IMR-90 (cell line): ENCODE measurements around the gene PDXDC1. TPM values are rescaled to one million over a fixed set of nuclear protein-coding genes. Genes with fewer than 3 reads are reported as not detected.

ENCODE experiments used
- ATAC-seq: fragments of 200-7000 bp; cut with Tn5 transposase; 2 replicates; pipeline ENCODE4 v1.9.1; 2020; ENCODE audit warnings: low read depth, mild to moderate bottlenecking, moderate library complexity
- BruUV-seq: library from RNA; stranded (reverse); fragments of 400-500 nt; replicated peaks from 2 replicates; lab custom pipeline; 2021; lab: Mats Ljungman, UMichigan
- CTCF ChIA-PET: fragments of 300-600 bp; formaldehyde crosslinking; extraction: SDS; loops from one replicate; lab custom pipeline; 2021; ENCODE audit warnings: antibody characterized with exemption; lab: Yijun Ruan, JAX
- POLR2A ChIA-PET: fragments of 300-600 bp; sonication (Branson Sonifier 250); formaldehyde crosslinking; loops from one replicate; lab custom pipeline; 2022; ENCODE audit warnings: antibody characterized with exemption; ENCODE audit not compliant: unreplicated experiment; lab: Charles Lee
- DNase-seq: peaks from one replicate; pipeline ENCODE4 v3.0.0; 2013
- H2AFZ ChIP-seq: replicated peaks from 2 replicates; pipeline ENCODE3; 2013; ENCODE audit warnings: low read length, mild to moderate bottlenecking; ENCODE audit not compliant: poor library complexity
- H2AK5ac ChIP-seq: 2 replicates; pipeline ENCODE4 v1.6.1; 2013; ENCODE audit warnings: low read depth, low read length, inconsistent platforms
- H2AK9ac ChIP-seq: replicated peaks from 2 replicates; pipeline ENCODE3; 2013; ENCODE audit warnings: mild to moderate bottlenecking, low read depth, low read length, moderate library complexity; ENCODE audit not compliant: poor library complexity
- H2BK120ac ChIP-seq: 2 replicates; pipeline ENCODE4 v1.6.1; 2013; ENCODE audit warnings: low read depth, low read length, inconsistent platforms
- H2BK15ac ChIP-seq: 3 replicates; pipeline ENCODE4 v1.6.1; 2013; ENCODE audit warnings: low read depth, low read length, inconsistent platforms
- H2BK20ac ChIP-seq: 2 replicates; pipeline ENCODE4 v1.6.1; 2013; ENCODE audit warnings: low read depth, mild to moderate bottlenecking, inconsistent platforms, low read length, moderate library complexity
- H2BK5ac ChIP-seq: 2 replicates; pipeline ENCODE4 v1.6.1; 2013; ENCODE audit warnings: mild to moderate bottlenecking, low read depth, low read length, inconsistent platforms; ENCODE audit not compliant: poor library complexity, severe bottlenecking
- H3K14ac ChIP-seq: replicated peaks from 2 replicates; pipeline ENCODE4 v1.6.1; 2013; ENCODE audit warnings: low read depth, low read length, inconsistent platforms
- H3K18ac ChIP-seq: 2 replicates; pipeline ENCODE4 v1.6.1; 2013; ENCODE audit warnings: low read depth, low read length, control low read depth
- H3K23ac ChIP-seq: 2 replicates; pipeline ENCODE4 v1.6.1; 2013; ENCODE audit warnings: low read depth, low read length, inconsistent platforms
- H3K27ac ChIP-seq: 2 replicates; pipeline ENCODE4 v1.5.1; 2013; ENCODE audit warnings: mild to moderate bottlenecking, control low read depth, low read length; ENCODE audit not compliant: insufficient read depth
- H3K27me3 ChIP-seq: 2 replicates; pipeline ENCODE4 v1.6.1; 2013; ENCODE audit warnings: low read length; ENCODE audit not compliant: control insufficient read depth, insufficient read depth
- H3K36me3 ChIP-seq: 2 replicates; pipeline ENCODE4 v1.6.1; 2013; ENCODE audit warnings: low read length, mixed read lengths; ENCODE audit not compliant: control insufficient read depth, insufficient read depth
- H3K4ac ChIP-seq: 2 replicates; pipeline ENCODE4 v1.6.1; 2013; ENCODE audit warnings: low read depth, low read length, inconsistent platforms
- H3K4me1 ChIP-seq: 2 replicates; pipeline ENCODE4 v1.6.1; 2013; ENCODE audit warnings: low read length, mixed read lengths; ENCODE audit not compliant: control insufficient read depth, insufficient read depth
- H3K4me2 ChIP-seq: 2 replicates; pipeline ENCODE4 v1.6.1; 2013; ENCODE audit warnings: low read depth, mild to moderate bottlenecking, control low read depth, low read length, moderate library complexity
- H3K4me3 ChIP-seq: 2 replicates; pipeline ENCODE4 v1.5.1; 2013; ENCODE audit warnings: low read depth, mild to moderate bottlenecking, control low read depth, low read length, moderate library complexity; ENCODE audit not compliant: insufficient read depth
- H3K56ac ChIP-seq: 2 replicates; pipeline ENCODE4 v1.6.1; 2013; ENCODE audit warnings: low read length, inconsistent platforms; ENCODE audit not compliant: insufficient read depth; ENCODE audit errors: extremely low read depth
- H3K79me1 ChIP-seq, 2 experiments: 2 replicates each; pipeline ENCODE4 v1.6.1; 2013; ENCODE audit warnings: low read length in 2 of 2, inconsistent platforms in 1 of 2, low read depth in 1 of 2
- H3K9ac ChIP-seq: 2 replicates; pipeline ENCODE4 v1.6.1; 2013; ENCODE audit warnings: low read depth, low read length, control low read depth
- H3K9me1 ChIP-seq: 2 replicates; pipeline ENCODE4 v1.6.1; 2013; ENCODE audit warnings: low read length, inconsistent platforms; ENCODE audit not compliant: insufficient read depth
- H3K9me3 ChIP-seq: 2 replicates; pipeline ENCODE4 v1.6.1; 2013; ENCODE audit warnings: low read length; ENCODE audit not compliant: control insufficient read depth, insufficient read depth
- H4K20me1 ChIP-seq: 2 replicates; pipeline ENCODE4 v1.6.1; 2013; ENCODE audit warnings: low read length, inconsistent platforms; ENCODE audit not compliant: insufficient read depth
- H4K5ac ChIP-seq: 2 replicates; pipeline ENCODE4 v1.6.1; 2013; ENCODE audit warnings: mild to moderate bottlenecking, low read depth, low read length, control low read depth
- H4K8ac ChIP-seq, 2 experiments: 2 replicates each; pipeline ENCODE4 v1.6.1; 2013; ENCODE audit warnings: low read depth in 2 of 2, low read length in 2 of 2, control low read depth in 1 of 2, inconsistent platforms in 1 of 2
- H4K91ac ChIP-seq: 2 replicates; pipeline ENCODE4 v1.6.1; 2013; ENCODE audit warnings: low read depth, low read length, inconsistent platforms; ENCODE audit not compliant: insufficient read depth
- BHLHE40 ChIP-seq: fragments of 150-350 bp; IDR thresholded peaks from 2 replicates; pipeline ENCODE4 v1.6.1; 2016; ENCODE audit warnings: mild to moderate bottlenecking, low read depth, low read length
- CEBPB ChIP-seq: IDR thresholded peaks from 2 replicates; pipeline ENCODE4 v1.6.1; 2012; ENCODE audit warnings: low read depth, low read length, improper control_type of control experiment
- CHD1 ChIP-seq: IDR thresholded peaks from 2 replicates; pipeline ENCODE4 v1.6.1; 2012; ENCODE audit warnings: low read depth, low read length, improper control_type of control experiment
- FOS ChIP-seq: fragments of 150-350 bp; IDR thresholded peaks from 2 replicates; pipeline ENCODE4 v1.6.1; 2016; ENCODE audit warnings: low read depth, low read length
- MAFK ChIP-seq: IDR thresholded peaks from 2 replicates; pipeline ENCODE4 v1.6.1; 2012; ENCODE audit warnings: low read depth, low read length, improper control_type of control experiment
- MAZ ChIP-seq: IDR thresholded peaks from 2 replicates; pipeline ENCODE4 v1.6.1; 2012; ENCODE audit warnings: low read depth, mild to moderate bottlenecking, low read length, improper control_type of control experiment, moderate library complexity, borderline replicate concordance
- MXI1 ChIP-seq: IDR thresholded peaks from 2 replicates; pipeline ENCODE4 v1.6.1; 2012; ENCODE audit warnings: low read depth, mild to moderate bottlenecking, low read length, moderate library complexity, borderline replicate concordance
- NFE2L2 ChIP-seq: fragments of 150-350 bp; IDR thresholded peaks from 2 replicates; pipeline ENCODE4 v1.6.1; 2016; ENCODE audit warnings: low read depth, mild to moderate bottlenecking, low read length
- POLR2A ChIP-seq: IDR thresholded peaks from 2 replicates; pipeline ENCODE4 v1.6.1; 2012; ENCODE audit warnings: mild to moderate bottlenecking, low read depth, low read length
- RAD21 ChIP-seq: IDR thresholded peaks from 2 replicates; pipeline ENCODE4 v1.6.1; 2012; ENCODE audit warnings: low read length, improper control_type of control experiment
- RCOR1 ChIP-seq: IDR thresholded peaks from 2 replicates; pipeline ENCODE4 v1.6.1; 2012; ENCODE audit warnings: mild to moderate bottlenecking, low read length, improper control_type of control experiment; ENCODE audit not compliant: insufficient replicate concordance
- RFX5 ChIP-seq: IDR thresholded peaks from 2 replicates; pipeline ENCODE4 v1.8.0; 2012; ENCODE audit warnings: low read depth, mild to moderate bottlenecking, low read length, moderate library complexity
- SMC3 ChIP-seq: fragments of 150-350 bp; IDR thresholded peaks from 2 replicates; pipeline ENCODE4 v1.6.1; 2016; ENCODE audit warnings: low read depth, mild to moderate bottlenecking, antibody characterized with exemption, low read length, moderate library complexity
- WGBS, 2 experiments: methylation state at CpG; one replicate each; pipeline versions ENCODE4 v1.1.5 to v1.1.7; 2013; ENCODE audit warnings: missing lambda C conversion rate in 2 of 2; ENCODE audit not compliant: insufficient read length in 1 of 2; ENCODE audit errors: extremely low coverage in 2 of 2; 5-methylcytosine and 5-hydroxymethylcytosine counted together
- dilution Hi-C: fragments of 300-500 bp; cut with HindIII; formaldehyde crosslinking; loops from one replicate; pipeline ENCODE4 v1.14.3; 2018; ENCODE audit warnings: low sequenced_read_pairs; ENCODE audit not compliant: unreplicated experiment
- in situ Hi-C: fragments of 300-500 bp; cut with MboI; formaldehyde crosslinking; loops from 3 replicates; pipeline ENCODE4 v1.14.3; 2019; ENCODE audit warnings: low sequenced_read_pairs, inconsistent platforms, mixed read lengths
- intact Hi-C: fragments of 100-400 bp; cut with micrococcal nuclease; formaldehyde crosslinking; loops from 2 replicates; pipeline ENCODE4 v1.10.0; 2022
- polyA plus RNA-seq, 3 experiments: library from polyadenylated mRNA; depleted of rRNA; stranded (reverse); fragments of >200 nt; gene quantifications; 2 replicates each; pipeline ENCODE4 v1.2.3, GENCODE V29; 2012; ENCODE audit warnings: low replicate concordance in 1 of 3
- total RNA-seq: library from RNA; depleted of rRNA; stranded (reverse); fragments of >200 nt; gene quantifications from 2 replicates; pipeline ENCODE4 v1.2.3, GENCODE V29; 2012
- TF ChIP-seq, protein P1 (sequence below): conservative IDR thresholded peaks from 2 replicates; pipeline ENCODE4 v1.5.1; 2012; ENCODE audit warnings: mild to moderate bottlenecking, low read depth, low read length, improper control_type of control experiment
- TF ChIP-seq, protein P2 (sequence below): fragments of 150-350 bp; IDR thresholded peaks from 2 replicates; pipeline ENCODE4 v1.6.1; 2017; ENCODE audit warnings: mild to moderate bottlenecking, antibody characterized with exemption, low read length, low read depth
- TF ChIP-seq, protein P3 (sequence below): fragments of 150-350 bp; IDR thresholded peaks from 2 replicates; pipeline ENCODE4 v1.6.1; 2016; ENCODE audit warnings: low read depth, mild to moderate bottlenecking, low read length, moderate library complexity, borderline replicate concordance

The PDXDC1 gene
- total and polyA plus RNA-seq, 2 of the 4 experiments (the other 2 are of a cell fraction): 68.7 to 117 TPM

DNA sequence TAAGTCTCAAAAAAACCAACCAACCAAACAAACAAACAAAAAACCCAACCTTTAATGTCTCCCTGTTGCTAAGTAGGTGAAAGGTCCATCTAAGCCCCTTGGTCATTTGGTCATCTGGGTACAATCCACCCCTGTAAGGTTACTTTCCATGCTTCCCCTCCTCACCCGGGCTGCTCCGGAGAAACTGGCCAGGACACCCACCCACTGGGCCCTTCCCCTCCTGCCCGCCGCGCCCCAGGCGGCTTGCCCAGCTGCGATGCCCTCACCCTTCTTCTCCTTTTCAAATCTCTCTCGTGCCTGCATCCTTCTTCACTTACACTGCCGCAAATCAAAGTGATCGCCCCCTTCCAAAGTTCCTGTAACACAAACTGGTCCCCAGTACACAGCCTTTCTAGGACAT, 79.1 kb downstream of the PDXDC1 start:
- no peak overlapping the region for H2BK15ac ChIP-seq
- H3K79me1 ChIP-seq: peaks cover 22 to 56% of the 10 kb centered on the region in 2 experiments
- no peak overlapping the region for H4K91ac ChIP-seq
- no peak overlapping the region for H3K56ac ChIP-seq
- DNase-seq (no peak), ATAC-seq (no peak)
- no peak overlapping the region for H2BK5ac ChIP-seq
- H3K4me3 ChIP-seq: no peak overlapping the region
- peaks cover 5% of the 10 kb centered on the region for H3K9me1 ChIP-seq
- no peaks in the 10 kb centered on the region for H3K27me3 ChIP-seq
- POLR2A ChIA-PET: no interaction called here
- intact Hi-C loops: no loop called here
- dilution Hi-C loops: no loop called here
- no peak overlapping the region for H3K18ac ChIP-seq
- TF ChIP-seq POLR2A (no peak), CEBPB (no peak), NFE2L2 (no peak), FOS (no peak), CHD1 (no peak), MAZ (no peak), MXI1 (no peak), BHLHE40 (no peak), RAD21 (no peak), RFX5 (no peak), MAFK (no peak), RCOR1 (no peak), SMC3 (no peak)
- TF ChIP-seq, protein P1, sequence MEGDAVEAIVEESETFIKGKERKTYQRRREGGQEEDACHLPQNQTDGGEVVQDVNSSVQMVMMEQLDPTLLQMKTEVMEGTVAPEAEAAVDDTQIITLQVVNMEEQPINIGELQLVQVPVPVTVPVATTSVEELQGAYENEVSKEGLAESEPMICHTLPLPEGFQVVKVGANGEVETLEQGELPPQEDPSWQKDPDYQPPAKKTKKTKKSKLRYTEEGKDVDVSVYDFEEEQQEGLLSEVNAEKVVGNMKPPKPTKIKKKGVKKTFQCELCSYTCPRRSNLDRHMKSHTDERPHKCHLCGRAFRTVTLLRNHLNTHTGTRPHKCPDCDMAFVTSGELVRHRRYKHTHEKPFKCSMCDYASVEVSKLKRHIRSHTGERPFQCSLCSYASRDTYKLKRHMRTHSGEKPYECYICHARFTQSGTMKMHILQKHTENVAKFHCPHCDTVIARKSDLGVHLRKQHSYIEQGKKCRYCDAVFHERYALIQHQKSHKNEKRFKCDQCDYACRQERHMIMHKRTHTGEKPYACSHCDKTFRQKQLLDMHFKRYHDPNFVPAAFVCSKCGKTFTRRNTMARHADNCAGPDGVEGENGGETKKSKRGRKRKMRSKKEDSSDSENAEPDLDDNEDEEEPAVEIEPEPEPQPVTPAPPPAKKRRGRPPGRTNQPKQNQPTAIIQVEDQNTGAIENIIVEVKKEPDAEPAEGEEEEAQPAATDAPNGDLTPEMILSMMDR: no peak
- TF ChIP-seq, protein P2, sequence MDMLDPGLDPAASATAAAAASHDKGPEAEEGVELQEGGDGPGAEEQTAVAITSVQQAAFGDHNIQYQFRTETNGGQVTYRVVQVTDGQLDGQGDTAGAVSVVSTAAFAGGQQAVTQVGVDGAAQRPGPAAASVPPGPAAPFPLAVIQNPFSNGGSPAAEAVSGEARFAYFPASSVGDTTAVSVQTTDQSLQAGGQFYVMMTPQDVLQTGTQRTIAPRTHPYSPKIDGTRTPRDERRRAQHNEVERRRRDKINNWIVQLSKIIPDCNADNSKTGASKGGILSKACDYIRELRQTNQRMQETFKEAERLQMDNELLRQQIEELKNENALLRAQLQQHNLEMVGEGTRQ: no peak
- TF ChIP-seq, protein P3, sequence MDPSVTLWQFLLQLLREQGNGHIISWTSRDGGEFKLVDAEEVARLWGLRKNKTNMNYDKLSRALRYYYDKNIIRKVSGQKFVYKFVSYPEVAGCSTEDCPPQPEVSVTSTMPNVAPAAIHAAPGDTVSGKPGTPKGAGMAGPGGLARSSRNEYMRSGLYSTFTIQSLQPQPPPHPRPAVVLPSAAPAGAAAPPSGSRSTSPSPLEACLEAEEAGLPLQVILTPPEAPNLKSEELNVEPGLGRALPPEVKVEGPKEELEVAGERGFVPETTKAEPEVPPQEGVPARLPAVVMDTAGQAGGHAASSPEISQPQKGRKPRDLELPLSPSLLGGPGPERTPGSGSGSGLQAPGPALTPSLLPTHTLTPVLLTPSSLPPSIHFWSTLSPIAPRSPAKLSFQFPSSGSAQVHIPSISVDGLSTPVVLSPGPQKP: no peak
- no peak overlapping the region for H3K23ac ChIP-seq
- in situ Hi-C loops: no loop called here
- H3K4me2 ChIP-seq: no peak overlapping the region
- H2BK120ac ChIP-seq: no peak overlapping the region
- no peak overlapping the region for H4K5ac ChIP-seq
- no TSS peak for BruUV-seq
- H2AK5ac ChIP-seq: no peak overlapping the region
- H2AFZ ChIP-seq: no peak overlapping the region
- no peak overlapping the region for H2AK9ac ChIP-seq
- H3K27ac ChIP-seq: no peak overlapping the region
- peaks cover 1% of the 10 kb centered on the region for H3K36me3 ChIP-seq
- H4K8ac ChIP-seq: no peak overlapping the region
- peaks cover 9% of the 10 kb centered on the region for H4K20me1 ChIP-seq
- CTCF ChIA-PET: no interaction called here
- peaks cover 5% of the 10 kb centered on the region; the same call in 1 of the 2 replicates for H3K4me1 ChIP-seq
- WGBS, 2 experiments: 95% methylated on average over 5 of the region's 10 CpGs; no CpG with 5 or more reads in 1 of the 2 experiments
- no peak overlapping the region for H3K9ac ChIP-seq
- H3K4ac ChIP-seq: no peak overlapping the region
- no peak overlapping the region for H3K14ac ChIP-seq
- no peak overlapping the region for H2BK20ac ChIP-seq
- no peaks in the 10 kb centered on the region for H3K9me3 ChIP-seq
